ENCODE measurements around the gene GNAO1.

GNAO1 gene

GRCh38 chr16:56327071-56327928 is 136.0 kb downstream of the GNAO1 start:
- TF ChIP-seq POLR2AphosphoS5 (IDR thresholded peaks at IDR 0.05; ENCODE audit: low read depth) (no peak), GABPA (IDR thresholded peaks at IDR 0.05; ENCODE audit: low read depth) (no peak), REST (IDR thresholded peaks at IDR 0.05; ENCODE audit: insufficient replicate concordance, low read depth) (no peak), SPI1 (IDR thresholded peaks at IDR 0.05; ENCODE audit: borderline replicate concordance, low read depth) (no peak), CTCF (IDR thresholded peaks at IDR 0.05; ENCODE audit: insufficient read depth, low read length) (no peak)

GRCh38 chr16:56327929-56328258 is 136.6 kb downstream of the GNAO1 start:
- no peak overlapping the region for H3K27ac ChIP-seq (replicated peaks)
- DNase-seq (ENCODE audit: low read depth in 1 of 2, low spot score in 1 of 2), result no peak
- H3K27me3 ChIP-seq (ENCODE audit: insufficient read depth, poor library complexity, severe bottlenecking), result no peaks in the 10 kb centered on the region
- TF ChIP-seq GABPA (IDR thresholded peaks at IDR 0.05; ENCODE audit: low read depth) (no peak), POLR2AphosphoS5 (IDR thresholded peaks at IDR 0.05; ENCODE audit: low read depth) (no peak), REST (IDR thresholded peaks at IDR 0.05; ENCODE audit: insufficient replicate concordance, low read depth) (no peak), CTCF (IDR thresholded peaks at IDR 0.05; ENCODE audit: insufficient read depth, low read length) (no peak), SPI1 (IDR thresholded peaks at IDR 0.05; ENCODE audit: borderline replicate concordance, low read depth) (no peak)
- no peak overlapping the region for H3K4me3 ChIP-seq (replicated peaks; ENCODE audit: insufficient read depth, low read length)

More at GRCh38 chr16:56327071-56327928, 136.0 kb downstream of the GNAO1 start:
- no peaks in the 10 kb centered on the region for H3K27me3 ChIP-seq (ENCODE audit: insufficient read depth, poor library complexity, severe bottlenecking)
- no peak for DNase-seq (ENCODE audit: low read depth in 1 of 2, low spot score in 1 of 2)
- H3K27ac ChIP-seq (replicated peaks), result no peak overlapping the region
- H3K4me3 ChIP-seq (replicated peaks; ENCODE audit: insufficient read depth, low read length), result no peak overlapping the region

- H3K27me3 ChIP-seq (ENCODE audit: insufficient read depth, poor library complexity, severe bottlenecking), result no peaks in the 10 kb centered on the region
- no peak overlapping the region for H3K4me3 ChIP-seq (replicated peaks; ENCODE audit: insufficient read depth, low read length)
- TF ChIP-seq REST (IDR thresholded peaks at IDR 0.05; ENCODE audit: insufficient replicate concordance, low read depth) (no peak), GABPA (IDR thresholded peaks at IDR 0.05; ENCODE audit: low read depth) (no peak), CTCF (IDR thresholded peaks at IDR 0.05; ENCODE audit: insufficient read depth, low read length) (no peak)
- no peak for DNase-seq (ENCODE audit: low read depth in 1 of 2, low spot score in 1 of 2)
- no peak overlapping the region for H3K27ac ChIP-seq (replicated peaks)
These were observed 137.2 kb downstream of the GNAO1 start for GRCh38 chr16:56328276-56329022.
